ENCODE data around the gene PCBP3. TPM values are rescaled to one million over a fixed set of nuclear protein-coding genes. Genes with fewer than 3 reads are reported as not detected.

Gene PCBP3
- polyA plus RNA-seq, 1 donor from 2014 or later, result 1.7 TPM

GRCh38 chr21:45971616-45972352 lies 328.3 kb downstream of the PCBP3 start:
- H3K79me2 ChIP-seq (replicated peaks; ENCODE audit: insufficient read depth, low read length), result no peaks in the 10 kb centered on the region
- H3K9me2 ChIP-seq (ENCODE audit: insufficient read depth, low read length), result no peaks in the 10 kb centered on the region
- H4K20me1 ChIP-seq (ENCODE audit: insufficient read depth), result no peaks in the 10 kb centered on the region
- H3K27me3 ChIP-seq (ENCODE audit: insufficient read depth, low read depth, low read length), result peaks cover 38% of the 10 kb centered on the region
- no peak overlapping the region for H3K4me3 ChIP-seq (ENCODE audit: low read length)
- no peak overlapping the region for H2AFZ ChIP-seq (ENCODE audit: low read depth, low read length)
- H3K9me3 ChIP-seq (ENCODE audit: low read length), result no peaks in the 10 kb centered on the region
- no peak overlapping the region for H3K27ac ChIP-seq (ENCODE audit: low read length)
- no peaks in the 10 kb centered on the region for H3F3A ChIP-seq (ENCODE audit: insufficient read depth, low read length, poor library complexity, severe bottlenecking)
- no peak overlapping the region for H3K9ac ChIP-seq (ENCODE audit: low read length)
- no peaks in the 10 kb centered on the region for H3K36me3 ChIP-seq (ENCODE audit: insufficient read depth, low read length)
- TF ChIP-seq CTCF (IDR thresholded peaks at IDR 0.05; ENCODE audit: poor library complexity, severe bottlenecking) (no peak), EP300 (conservative IDR thresholded peaks at IDR 0.05; ENCODE audit: poor library complexity, severe bottlenecking) (no peak), MXI1 (conservative IDR thresholded peaks at IDR 0.05; ENCODE audit: poor library complexity, severe bottlenecking) (no peak), EZH2 (IDR thresholded peaks at IDR 0.05; ENCODE audit: borderline replicate concordance, insufficient read depth, low read length, poor library complexity, severe bottlenecking) (no peak), RAD21 (conservative IDR thresholded peaks at IDR 0.05) (no peak), POLR2AphosphoS5 (IDR thresholded peaks at IDR 0.05) (no peak), REST (IDR thresholded peaks at IDR 0.05; ENCODE audit: borderline replicate concordance) (no peak), TAF1 (IDR thresholded peaks at IDR 0.05; ENCODE audit: low read depth) (no peak), SMC3 (conservative IDR thresholded peaks at IDR 0.05; ENCODE audit: poor library complexity) (no peak)
- H3K4me2 ChIP-seq (ENCODE audit: low read length), result no peak overlapping the region

GRCh38 chr21:45972353-45972715 lies 328.8 kb downstream of the PCBP3 start:
- Histone ChIP-seq H3K9me2 (ENCODE audit: insufficient read depth, low read length) (no peaks in the 10 kb centered on the region), H3K9me3 (ENCODE audit: low read length) (no peaks in the 10 kb centered on the region), H3K27ac (ENCODE audit: low read length) (no peak overlapping the region), H3K4me2 (ENCODE audit: low read length) (no peak overlapping the region), H3K36me3 (ENCODE audit: insufficient read depth, low read length) (no peaks in the 10 kb centered on the region), H2AFZ (ENCODE audit: low read depth, low read length) (no peak overlapping the region), H3K27me3 (ENCODE audit: insufficient read depth, low read depth, low read length) (peaks cover 38% of the 10 kb centered on the region), H3K79me2 (replicated peaks; ENCODE audit: insufficient read depth, low read length) (no peaks in the 10 kb centered on the region), H3F3A (ENCODE audit: insufficient read depth, low read length, poor library complexity, severe bottlenecking) (no peaks in the 10 kb centered on the region), H3K9ac (ENCODE audit: low read length) (no peak overlapping the region), H3K4me3 (ENCODE audit: low read length) (no peak overlapping the region), H4K20me1 (ENCODE audit: insufficient read depth) (no peaks in the 10 kb centered on the region)
- TF ChIP-seq TAF1 (IDR thresholded peaks at IDR 0.05; ENCODE audit: low read depth), result no peak
- TF ChIP-seq CTCF (IDR thresholded peaks at IDR 0.05; ENCODE audit: poor library complexity, severe bottlenecking), result no peak
- TF ChIP-seq MXI1 (conservative IDR thresholded peaks at IDR 0.05; ENCODE audit: poor library complexity, severe bottlenecking), result no peak
- no peak for TF ChIP-seq EP300 (conservative IDR thresholded peaks at IDR 0.05; ENCODE audit: poor library complexity, severe bottlenecking)
- no peak for TF ChIP-seq EZH2 (IDR thresholded peaks at IDR 0.05; ENCODE audit: borderline replicate concordance, insufficient read depth, low read length, poor library complexity, severe bottlenecking)
- TF ChIP-seq REST (IDR thresholded peaks at IDR 0.05; ENCODE audit: borderline replicate concordance), result no peak
- TF ChIP-seq POLR2AphosphoS5 (IDR thresholded peaks at IDR 0.05), result no peak
- TF ChIP-seq SMC3 (conservative IDR thresholded peaks at IDR 0.05; ENCODE audit: poor library complexity), result no peak

Measured in neural cell (in vitro differentiated cells).